ENCODE measurements around the gene SVIP. TPM values are rescaled to one million over a fixed set of nuclear protein-coding genes. Genes with fewer than 3 reads are reported as not detected.

The SVIP gene
- total and polyA plus RNA-seq, 7 donors: 6.9 to 17.1 (median 12.2) TPM

DNA sequence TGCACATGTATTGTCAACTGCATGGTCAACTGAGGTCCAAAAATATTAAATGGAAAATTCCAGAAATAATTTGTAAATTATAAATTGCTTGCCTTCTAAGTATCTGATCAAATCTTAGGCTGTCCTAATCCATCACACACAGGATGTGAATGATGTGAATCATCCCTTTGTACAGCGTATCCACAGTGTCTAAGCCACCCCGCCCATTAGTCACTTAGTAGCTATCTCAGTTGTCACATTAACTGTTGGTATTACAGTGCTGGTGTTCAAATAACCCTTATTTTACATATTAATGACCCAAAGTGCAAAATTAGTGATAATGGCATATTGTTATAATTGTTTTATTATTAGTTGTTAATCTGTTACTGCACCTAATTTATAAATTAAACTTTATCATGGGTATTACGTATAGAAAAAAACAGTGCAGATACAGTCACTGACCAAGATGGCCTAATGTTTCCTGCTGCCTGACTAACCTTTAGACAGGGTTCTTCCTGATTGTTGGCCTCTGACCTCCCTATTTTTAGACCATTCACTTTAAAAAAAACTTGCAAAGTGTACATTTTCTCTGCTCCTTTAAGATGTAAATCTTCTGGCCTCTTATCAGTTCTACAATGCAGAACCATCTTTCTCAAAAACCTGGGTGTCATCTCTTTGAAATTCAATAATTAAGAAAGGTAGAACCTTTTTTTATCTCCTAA, 2.9 kb upstream of the SVIP start:
- intact Hi-C loops (cut with DNase I): no loop called here
- Histone ChIP-seq H3K4me3 (no peak overlapping the region), H3K27me3 (no peaks in the 10 kb centered on the region), H3K27ac (no peak overlapping the region), H3K9me3 (no peaks in the 10 kb centered on the region), H3K36me3 (no peaks in the 10 kb centered on the region), H3K4me1 (peaks cover 0 to 13% (median 3%) of the 10 kb centered on the region in 4 donors)
- DNase-seq: no peak
- TF ChIP-seq POLR2AphosphoS5 (IDR thresholded peaks at IDR 0.05) (no peak), EP300 (IDR thresholded peaks at IDR 0.05) (no peak), POLR2A (IDR thresholded peaks at IDR 0.05) (no peak)
- TF ChIP-seq, protein P1, sequence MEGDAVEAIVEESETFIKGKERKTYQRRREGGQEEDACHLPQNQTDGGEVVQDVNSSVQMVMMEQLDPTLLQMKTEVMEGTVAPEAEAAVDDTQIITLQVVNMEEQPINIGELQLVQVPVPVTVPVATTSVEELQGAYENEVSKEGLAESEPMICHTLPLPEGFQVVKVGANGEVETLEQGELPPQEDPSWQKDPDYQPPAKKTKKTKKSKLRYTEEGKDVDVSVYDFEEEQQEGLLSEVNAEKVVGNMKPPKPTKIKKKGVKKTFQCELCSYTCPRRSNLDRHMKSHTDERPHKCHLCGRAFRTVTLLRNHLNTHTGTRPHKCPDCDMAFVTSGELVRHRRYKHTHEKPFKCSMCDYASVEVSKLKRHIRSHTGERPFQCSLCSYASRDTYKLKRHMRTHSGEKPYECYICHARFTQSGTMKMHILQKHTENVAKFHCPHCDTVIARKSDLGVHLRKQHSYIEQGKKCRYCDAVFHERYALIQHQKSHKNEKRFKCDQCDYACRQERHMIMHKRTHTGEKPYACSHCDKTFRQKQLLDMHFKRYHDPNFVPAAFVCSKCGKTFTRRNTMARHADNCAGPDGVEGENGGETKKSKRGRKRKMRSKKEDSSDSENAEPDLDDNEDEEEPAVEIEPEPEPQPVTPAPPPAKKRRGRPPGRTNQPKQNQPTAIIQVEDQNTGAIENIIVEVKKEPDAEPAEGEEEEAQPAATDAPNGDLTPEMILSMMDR (IDR thresholded peaks at IDR 0.05): no peak
- 84 to 86% methylated on average over 3 of the region's 3 CpGs for WGBS, 2 donors

- 4 to 14% methylated on average over 4 of the region's 4 CpGs for WGBS, 2 donors
- Histone ChIP-seq H3K36me3 (peaks cover 0 to 17% (median 0%) of the 10 kb centered on the region in 4 donors), H3K4me3 (peak overlapping the region; percentile 89 to 96 (median 92)), H3K27me3 (no peaks in the 10 kb centered on the region), H3K27ac (peak overlapping the region in 2 of 4 donors; percentile 7 to 89), H3K9me3 (no peaks in the 10 kb centered on the region), H3K4me1 (peaks cover 0 to 13% (median 3%) of the 10 kb centered on the region in 4 donors)
- no peak for TF ChIP-seq POLR2AphosphoS5 (IDR thresholded peaks at IDR 0.05)
- TF ChIP-seq, protein P1 (IDR thresholded peaks at IDR 0.05): peak in 1 of 4 experiments; percentile 21
- no peak for DNase-seq
- intact Hi-C loops (cut with DNase I): no loop called here
Observed at GRCh38 chr11:22830082-22830414, 447 bp upstream of the SVIP start.

DNA sequence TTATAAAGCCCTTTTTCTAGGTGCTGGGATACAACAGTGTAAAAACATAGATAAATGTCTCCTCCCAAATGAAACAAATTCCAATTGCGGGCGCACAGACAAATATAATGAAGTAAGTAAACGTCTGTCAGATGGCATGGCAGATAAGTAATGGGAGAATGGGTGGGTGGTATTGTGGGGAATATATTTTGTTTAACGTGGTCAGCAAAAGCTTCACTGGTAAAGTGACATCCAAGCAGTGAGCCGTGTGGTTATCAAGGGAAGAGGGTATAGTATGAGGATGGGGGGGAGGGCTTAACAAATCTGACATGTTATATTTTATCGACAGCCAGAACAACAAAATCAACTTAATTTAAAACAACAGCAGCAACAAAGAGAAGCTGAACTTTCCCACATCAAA, 1.2 kb downstream of the SVIP start:
- peak overlapping the region in 1 of 4 donors; percentile 91 for H3K4me3 ChIP-seq
- no peak for DNase-seq
- no peak for TF ChIP-seq EP300 (IDR thresholded peaks at IDR 0.05)
- TF ChIP-seq POLR2AphosphoS5 (IDR thresholded peaks at IDR 0.05): no peak
- TF ChIP-seq, protein P1 (IDR thresholded peaks at IDR 0.05): no peak
- no peak for TF ChIP-seq POLR2A (IDR thresholded peaks at IDR 0.05)
- H3K36me3 ChIP-seq: peaks cover 0 to 30% (median under 1%) of the 10 kb centered on the region in 4 donors
- WGBS, 2 donors: 55 to 56% methylated on average over 6 of the region's 6 CpGs
- peaks cover 0 to 13% (median 3%) of the 10 kb centered on the region in 4 donors for H3K4me1 ChIP-seq
- H3K9me3 ChIP-seq: no peaks in the 10 kb centered on the region
- no peaks in the 10 kb centered on the region for H3K27me3 ChIP-seq
- no peak overlapping the region for H3K27ac ChIP-seq
- intact Hi-C loops (cut with DNase I): loop anchor here (5.0 kb wide), 1 partner anchor 201 kb away; the partner anchor contains the start of gene FANCF

DNA sequence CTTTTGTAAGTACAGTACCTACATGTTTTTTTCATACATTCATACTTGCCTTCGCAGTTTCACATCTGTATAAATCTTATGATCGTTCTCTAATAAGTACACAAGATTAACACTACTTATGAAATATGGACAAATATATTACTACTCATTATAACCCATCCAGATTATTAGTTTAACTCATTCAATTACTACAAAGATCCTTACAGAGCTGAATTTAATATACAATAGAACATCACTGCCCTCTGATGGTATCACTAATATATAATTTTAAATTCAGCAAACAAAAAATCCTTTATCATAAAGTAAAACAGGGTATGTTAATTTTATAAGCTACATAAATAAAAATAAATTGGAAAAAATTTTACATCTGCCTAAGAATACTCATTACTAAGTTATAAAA, 7.4 kb downstream of the SVIP start:
- no peaks in the 10 kb centered on the region for H3K9me3 ChIP-seq
- TF ChIP-seq, protein P1 (IDR thresholded peaks at IDR 0.05): no peak
- TF ChIP-seq EP300 (IDR thresholded peaks at IDR 0.05): no peak
- no peak for TF ChIP-seq POLR2AphosphoS5 (IDR thresholded peaks at IDR 0.05)
- no peak for TF ChIP-seq POLR2A (IDR thresholded peaks at IDR 0.05)
- intact Hi-C loops (cut with DNase I): no loop called here
- DNase-seq: no peak
- H3K27ac ChIP-seq: no peak overlapping the region
- no peak overlapping the region for H3K4me3 ChIP-seq
- H3K27me3 ChIP-seq: no peaks in the 10 kb centered on the region
- H3K36me3 ChIP-seq: peaks cover 0 to 77% (median 8%) of the 10 kb centered on the region in 4 donors
- H3K4me1 ChIP-seq: no peaks in the 10 kb centered on the region
- 96 to 97% methylated on average over 2 of the region's 2 CpGs for WGBS, 2 donors
